Superior temporal gyrus (tissue), 1 donor: Measurements from ENCODE around the gene STYXL1.
"Not testable (repeated sequence)": the region's sequence is repeated elsewhere in the genome, so short reads cannot be mapped to it uniquely, and the experiment has no call there.

Source experiments
- DNase-seq: peaks from one replicate; pipeline ENCODE4 v3.0.0-alpha.2; 2016; ENCODE audit errors: extremely low spot score

Gene STYXL1

DNA sequence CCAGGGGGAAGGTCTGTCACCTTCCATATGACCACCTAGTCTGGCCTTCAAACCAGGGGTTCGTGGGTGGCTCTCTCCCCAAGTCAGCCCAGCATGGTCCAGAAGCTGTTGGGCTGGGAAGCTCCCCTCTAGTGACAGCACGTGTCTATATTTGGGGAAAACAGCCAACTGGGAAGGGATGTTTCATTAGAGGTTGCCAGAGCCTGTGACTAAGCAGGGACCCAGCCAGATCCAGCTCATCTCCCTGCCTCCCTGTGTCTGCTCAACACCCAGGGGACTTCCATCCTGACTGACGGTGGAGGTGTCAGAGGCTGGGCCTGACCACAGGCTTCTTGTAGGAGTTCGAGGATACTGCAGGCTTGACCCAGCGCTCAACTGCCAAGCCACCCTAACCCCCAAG lies 10.5 kb downstream of the STYXL1 start:
- DNase-seq, result no peak

DNA sequence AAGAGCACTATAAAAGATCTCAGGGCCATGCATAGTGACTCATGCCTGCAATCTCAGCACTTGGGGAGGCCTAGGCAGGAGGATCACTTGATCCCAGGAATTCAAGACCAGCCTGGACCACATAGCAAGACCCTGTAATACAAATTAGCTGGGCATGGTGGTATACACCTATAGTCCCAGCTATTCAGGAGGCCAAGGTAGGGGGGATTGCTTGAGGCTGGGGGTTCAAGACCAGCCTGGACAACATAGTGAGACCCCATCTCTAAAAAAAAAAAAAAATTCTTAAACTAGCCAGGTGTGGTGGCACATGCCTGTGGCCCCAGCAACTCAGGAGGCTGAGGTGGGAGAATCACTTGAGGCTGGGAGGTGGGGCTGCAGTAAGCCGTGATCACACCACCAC lies 15.8 kb downstream of the STYXL1 start:
- DNase-seq, result no peak

DNA sequence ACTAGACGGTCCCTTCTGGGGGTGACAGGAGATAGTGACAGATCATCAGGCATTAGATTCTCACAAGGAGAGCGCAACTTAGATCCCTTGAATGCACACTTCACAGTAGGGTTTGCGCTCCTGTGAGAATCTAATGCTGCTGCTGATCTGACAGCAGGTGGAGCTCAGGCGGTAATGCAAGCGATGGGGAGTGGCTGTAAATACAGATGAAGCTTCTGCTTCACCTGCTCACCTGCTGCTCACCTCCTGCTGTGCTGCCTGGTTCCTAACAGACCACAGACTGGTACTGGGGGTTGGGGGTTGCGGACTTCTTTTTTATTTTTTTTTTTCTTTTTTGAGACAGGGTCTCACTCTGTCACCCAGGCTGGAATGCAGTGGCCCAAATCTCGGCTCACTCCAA lies 18.1 kb downstream of the STYXL1 start:
- not testable (repeated sequence) for DNase-seq

DNA sequence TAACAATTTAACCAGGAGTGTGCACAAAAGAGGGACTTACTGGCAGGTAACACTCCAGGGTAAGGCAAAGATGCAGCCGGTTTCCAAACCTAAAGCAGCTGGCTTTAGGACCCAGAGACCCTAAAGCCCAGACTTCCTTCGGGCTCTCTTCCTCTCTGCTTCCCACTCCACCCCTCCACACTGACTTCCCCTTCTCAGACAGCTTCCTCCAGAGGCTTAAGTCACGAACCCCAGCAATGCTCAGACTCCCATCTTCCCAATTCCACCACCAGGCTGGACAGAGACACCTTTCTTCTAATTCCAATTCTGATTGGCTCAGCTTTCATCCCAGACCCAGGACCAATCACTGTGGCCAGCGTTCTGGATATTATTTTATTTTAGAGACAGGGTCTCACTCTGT lies 24.8 kb downstream of the STYXL1 start:
- DNase-seq, result no peak

DNA sequence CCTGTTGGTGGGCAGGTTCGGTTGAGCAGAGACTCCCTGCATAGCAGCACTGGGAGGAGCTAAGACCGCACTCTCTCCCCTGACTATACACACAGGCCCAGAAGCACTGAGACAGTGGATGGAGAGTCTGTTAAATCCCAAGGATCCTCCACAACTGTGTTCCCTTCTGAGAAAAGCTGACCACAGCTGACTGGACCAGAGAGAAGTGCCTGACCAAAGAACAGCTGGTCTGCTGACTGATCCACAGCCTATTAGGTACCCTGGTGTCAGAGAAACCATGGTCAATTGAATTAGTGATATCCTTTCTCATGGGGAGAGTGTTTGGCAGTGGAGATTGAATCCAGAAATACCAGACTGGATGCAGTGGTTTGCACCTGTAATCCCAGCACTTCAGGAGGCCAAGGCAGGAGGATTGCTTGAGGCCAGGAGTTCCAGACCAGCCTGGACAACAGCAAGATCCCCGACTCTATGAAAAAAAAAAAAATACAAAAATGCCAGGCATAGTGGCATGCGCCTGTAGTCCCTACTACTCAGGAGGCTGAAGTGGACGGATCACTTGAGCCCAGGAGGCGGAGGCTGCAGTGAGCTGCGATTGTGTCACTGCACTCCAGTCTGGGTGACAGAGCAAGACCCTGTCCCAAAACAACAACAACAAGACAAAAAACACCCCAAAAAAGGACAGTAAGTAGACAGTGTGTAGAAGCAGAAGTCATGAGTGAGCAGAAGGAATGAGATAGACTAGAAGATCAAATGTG lies 25.6 kb downstream of the STYXL1 start:
- no peak for DNase-seq

DNA sequence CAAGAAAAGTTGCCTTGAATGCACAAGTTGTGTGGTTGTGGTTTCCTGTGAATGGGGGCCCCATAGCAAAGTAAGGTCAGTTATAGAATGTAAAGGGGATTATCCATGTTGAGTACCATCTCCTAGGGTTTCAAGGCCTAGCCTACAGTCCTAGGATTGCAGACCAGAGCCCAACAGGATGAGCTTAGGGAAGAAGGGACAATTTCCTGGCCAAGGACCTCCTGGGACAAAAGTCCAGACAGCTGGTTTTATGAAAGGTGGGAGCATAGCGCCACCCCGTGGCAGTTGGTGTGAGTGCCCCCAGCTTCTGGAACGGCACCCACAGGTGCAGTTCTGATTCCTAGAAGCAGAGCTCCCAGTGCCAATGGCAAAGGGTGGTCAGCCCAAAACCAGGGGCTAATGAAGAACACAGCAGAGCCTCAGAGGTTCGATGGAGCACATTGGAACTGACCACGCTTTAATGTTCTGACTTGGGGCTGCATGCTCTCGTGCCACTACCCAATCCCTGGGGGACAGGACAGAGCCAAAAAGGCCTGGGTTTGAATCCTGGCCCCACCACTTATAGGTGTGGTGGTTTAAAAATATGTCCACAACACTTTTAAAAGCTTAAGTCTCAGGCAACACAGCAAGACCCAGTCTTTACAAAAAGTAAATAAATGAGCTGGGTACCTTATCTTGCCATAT lies 27.6 kb downstream of the STYXL1 start:
- DNase-seq, result peak; percentile 88

DNA sequence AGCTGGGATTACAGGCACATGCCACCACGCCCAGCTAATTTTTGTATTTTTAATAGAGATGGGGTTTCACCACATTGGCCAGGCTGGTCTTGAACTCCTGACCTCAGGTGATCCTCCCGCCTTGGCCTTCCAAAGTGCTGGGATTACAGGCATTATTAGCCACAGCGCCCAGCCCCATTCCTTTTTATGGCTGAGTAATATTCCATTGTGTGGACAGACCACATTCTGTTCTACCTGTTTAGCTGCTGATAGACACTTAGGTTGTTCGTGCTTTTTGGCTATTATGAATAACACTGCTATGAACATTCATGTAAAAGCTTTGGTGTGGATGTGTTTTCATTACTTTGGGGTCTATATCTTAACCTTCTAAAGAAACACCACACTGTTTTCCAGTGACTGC lies 29.3 kb downstream of the STYXL1 start:
- not testable (repeated sequence) for DNase-seq

DNA sequence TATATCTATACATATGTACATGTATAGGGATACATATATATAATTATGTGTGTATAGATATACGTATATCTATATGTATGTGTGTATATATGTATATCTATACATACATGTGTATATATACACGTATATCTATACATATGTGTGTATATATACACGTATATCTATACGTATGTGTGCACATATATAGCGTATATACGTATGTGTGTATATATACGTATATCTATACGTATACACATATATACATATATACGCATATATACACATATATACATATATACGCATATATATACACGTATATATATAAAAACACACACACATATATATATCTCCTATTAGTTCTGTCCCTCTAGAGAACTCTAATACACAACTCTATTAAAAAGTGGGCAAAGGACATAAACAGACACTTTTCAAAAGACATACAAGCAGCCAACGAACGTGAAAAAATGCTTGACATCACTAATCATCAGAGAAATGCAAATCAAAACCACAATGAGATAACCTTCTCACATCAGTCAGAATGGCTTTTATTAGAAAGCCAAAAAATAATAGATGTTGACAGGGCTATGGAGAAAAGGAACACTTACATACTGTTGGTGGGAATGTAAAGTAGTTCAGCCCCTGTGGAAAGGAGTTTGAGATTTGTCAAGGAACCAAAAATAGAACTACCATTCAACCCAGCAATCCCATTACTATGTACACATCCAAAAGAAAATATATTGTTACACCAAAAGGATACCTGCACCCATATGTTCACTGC lies 31.4 kb downstream of the STYXL1 start:
- DNase-seq, result no peak

DNA sequence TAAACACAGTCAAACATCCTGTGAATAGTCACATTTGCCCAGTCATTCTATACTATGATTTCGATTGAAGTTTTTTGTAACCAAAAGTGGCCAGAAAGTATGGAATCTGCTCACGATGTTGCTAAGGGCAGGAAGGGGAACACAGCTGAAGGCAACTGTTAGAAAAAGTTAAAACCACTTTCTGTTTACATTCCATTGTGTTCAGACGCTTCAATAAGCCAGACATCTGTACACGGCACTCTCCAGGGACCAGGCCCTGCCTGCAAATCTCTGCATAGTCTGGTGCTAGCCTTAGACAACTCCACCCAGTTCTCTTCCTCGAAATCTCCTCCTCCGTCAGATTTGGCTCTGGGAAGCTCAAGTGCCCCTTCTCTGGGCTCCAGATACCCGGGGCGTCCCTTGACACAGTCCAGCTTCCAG lies 36.3 kb downstream of the STYXL1 start:
- no peak for DNase-seq

DNA sequence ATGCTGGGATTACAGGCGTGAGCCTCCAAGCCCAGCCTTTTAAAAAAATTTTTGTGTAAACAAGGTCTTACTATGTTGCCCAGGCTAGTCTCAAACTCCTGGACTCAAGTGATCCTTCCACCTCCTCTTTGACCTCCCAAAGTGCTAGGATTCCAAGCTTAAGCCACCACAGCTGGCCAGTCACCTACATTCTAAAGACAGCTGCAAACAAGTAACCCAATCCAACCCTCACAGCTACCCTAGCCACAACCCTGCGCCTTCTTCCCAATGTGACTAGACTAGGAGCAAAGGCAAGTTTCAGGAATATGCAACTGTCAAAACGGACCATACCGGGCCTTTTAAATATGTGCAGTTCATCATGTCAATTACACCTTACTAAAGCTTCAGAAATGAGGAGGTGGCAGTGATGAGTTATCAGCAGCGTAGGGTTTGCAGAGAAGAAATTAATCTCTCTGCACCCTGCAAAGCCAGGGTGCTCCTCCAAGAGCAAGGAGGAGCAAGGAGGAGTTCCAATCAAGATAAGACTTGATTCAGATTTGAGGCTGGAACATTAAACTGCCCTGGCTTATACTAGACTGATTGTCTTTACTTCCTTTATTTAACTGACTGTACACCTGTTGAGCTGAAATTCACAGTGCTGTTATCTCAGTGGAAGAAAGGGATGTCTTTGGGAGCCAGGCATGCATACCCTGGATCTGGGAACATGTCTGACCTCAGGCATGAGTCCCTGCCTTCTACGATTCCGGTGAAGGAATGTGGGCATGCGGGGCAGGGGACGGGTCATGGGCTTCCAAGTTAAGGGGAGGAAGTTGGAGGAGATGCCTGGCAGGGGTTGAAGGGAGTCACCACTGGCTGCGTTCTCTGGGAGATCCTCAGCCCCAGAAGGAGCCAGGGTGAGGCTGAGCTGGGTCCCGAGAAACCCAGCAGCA lies 37.9 kb downstream of the STYXL1 start:
- no peak for DNase-seq

DNA sequence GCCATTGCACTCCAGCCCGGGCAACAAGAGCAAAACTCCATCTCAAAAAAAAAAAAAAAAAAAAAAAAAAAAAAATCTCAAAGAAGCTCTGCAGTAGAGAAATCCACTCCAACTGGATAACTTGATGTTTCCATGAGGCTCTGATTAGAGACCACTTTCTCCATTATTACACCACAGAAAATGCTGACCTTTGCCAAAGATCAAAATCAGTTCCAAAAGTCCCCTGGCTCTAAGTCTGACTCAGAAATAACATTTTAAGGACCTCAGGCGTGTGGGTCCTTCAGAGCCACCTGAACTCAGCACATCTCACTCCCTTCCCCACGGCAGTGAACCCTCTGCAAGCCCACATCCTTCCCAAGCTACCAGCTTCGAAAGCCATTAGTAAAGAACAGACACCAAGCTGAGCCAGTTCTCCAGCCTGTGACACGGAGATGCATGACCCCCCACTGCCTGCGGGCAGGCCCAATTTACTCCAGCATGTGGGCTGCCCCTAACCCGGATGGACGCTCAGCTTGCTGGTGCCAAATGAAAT lies 39.6 kb downstream of the STYXL1 start:
- no peak for DNase-seq

DNA sequence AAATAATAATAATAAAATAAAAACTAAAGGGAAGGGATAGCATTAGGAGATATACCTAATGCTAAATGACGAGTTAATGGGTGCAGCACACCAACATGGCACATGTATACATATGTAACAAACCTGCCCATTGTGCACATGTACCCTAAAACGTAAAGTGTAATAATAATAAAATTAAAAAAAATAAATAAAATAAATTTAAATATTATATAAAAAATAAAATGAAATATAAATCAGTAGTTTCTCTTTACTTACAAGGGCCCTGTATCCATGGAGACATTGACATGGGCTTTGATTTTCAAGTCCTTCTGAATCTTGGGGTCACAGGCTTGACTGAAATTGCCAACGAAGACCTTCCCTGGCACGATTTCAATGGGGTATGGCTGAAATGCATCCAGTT lies 42.8 kb downstream of the STYXL1 start:
- DNase-seq, result not testable (repeated sequence)

DNA sequence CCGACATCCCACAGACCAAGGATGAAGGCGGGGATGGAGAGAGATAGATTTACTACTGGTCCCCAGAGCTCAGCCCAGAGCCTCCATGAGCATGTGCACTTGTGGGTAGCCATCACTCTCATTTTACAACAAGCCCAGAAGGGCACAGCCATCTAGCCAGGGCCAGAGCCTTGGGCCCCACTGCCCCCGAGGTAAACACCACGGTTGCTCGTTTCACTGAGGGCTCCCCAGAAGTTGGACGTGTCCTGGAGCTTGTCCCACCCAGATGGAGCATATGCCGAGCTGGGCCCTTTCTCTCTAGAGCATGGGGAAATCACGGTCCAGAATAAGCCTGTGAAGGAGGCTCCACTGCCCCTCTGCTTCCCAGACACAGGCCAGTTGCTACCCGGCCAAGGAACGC lies 44.4 kb downstream of the STYXL1 start:
- no peak for DNase-seq

DNA sequence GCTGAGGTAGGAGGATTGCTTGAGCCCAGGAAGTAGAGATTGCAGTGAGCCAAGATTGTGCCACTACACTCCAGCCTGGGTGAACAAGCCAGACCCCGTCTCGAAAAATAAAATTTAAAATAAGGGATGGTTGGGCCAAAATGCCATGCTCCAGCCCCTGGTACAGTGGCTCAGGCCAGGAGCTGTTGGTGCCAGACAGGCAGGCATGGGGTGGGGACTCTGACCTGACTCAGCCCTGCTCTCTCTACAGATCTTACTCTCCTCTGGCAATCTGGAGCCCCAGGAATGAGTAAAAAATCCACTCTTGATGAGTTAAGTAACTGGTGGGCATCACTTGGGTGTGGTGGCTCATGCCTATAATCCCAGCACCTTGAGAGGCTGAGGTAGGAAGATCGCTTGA lies 45.0 kb downstream of the STYXL1 start:
- no peak for DNase-seq

DNA sequence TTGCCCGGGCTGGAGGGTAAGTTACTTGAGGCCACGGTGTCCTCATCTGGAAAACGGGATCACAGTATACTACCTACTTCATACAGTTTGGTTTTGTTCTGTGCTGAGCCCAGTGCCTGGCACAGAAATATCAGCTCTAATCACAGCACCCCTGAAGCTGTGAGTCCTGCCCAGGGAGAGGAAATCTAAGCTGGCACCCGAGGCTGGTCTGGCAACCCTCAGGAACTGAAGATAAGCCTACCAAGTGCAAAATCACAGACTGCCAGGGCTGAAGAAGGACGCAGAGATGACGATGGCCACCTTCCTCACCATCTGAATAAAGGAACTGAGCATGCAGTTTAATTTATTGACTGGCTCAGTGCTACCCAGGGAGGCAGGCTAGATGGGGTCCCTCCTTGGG lies 45.7 kb downstream of the STYXL1 start:
- DNase-seq, result no peak

DNA sequence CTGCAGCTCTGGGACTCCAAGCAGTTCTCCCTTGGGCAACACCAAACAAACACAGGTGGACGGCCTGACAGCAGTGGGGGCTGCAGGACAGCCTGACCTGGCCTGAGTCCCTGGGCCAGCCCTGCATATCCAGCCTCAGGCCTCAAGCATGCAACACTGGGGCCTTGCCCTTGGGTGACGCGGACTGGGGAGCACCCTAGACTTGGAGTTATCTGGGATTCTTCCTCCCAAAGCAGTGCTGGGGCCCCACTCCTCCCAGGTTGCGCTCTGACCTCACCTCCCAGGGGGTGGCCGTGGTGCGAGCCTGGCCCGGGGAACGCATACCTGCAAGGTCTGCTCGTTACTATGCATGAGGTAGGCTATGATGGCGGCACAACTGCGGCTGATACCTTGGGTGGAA lies 47.2 kb downstream of the STYXL1 start:
- DNase-seq, result no peak

DNA sequence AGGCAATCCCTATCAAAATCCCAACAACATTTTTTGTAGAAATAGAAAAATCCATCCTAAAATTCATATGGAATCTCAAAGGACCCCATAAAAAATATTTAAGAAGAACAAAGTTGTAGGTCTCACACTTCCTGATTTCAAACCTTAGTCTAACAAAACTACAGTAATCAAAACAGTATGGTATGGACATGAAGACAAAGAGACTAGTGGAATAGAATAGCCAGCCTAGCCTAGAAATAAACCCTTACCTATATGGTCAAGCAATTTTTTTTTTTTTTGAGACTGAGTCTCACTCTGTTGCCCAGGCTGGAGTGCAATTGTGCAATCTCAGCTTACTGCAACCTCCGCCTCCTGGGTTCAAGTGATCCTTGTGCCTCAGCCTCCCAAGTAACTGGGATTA lies 49.8 kb downstream of the STYXL1 start:
- DNase-seq, result no peak

DNA sequence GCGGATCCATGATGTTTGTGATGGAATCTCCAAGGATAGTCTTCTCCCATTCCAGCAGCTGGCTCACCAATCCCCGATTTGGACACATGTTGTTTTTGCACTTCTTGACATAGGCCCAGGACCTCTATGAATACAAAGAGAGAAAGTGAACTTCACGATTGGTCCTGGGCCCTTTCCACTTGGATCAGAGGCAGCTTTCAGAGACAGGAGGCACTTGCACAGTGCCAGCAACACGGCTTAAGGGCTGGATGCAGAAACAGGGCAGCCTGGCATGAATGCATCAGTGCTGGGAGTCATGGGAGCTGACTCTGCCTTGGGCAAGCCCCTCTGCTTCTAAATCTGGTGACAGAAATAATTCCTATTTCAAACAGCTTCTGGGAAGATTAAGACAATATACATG lies 51.3 kb downstream of the STYXL1 start:
- DNase-seq, result no peak

DNA sequence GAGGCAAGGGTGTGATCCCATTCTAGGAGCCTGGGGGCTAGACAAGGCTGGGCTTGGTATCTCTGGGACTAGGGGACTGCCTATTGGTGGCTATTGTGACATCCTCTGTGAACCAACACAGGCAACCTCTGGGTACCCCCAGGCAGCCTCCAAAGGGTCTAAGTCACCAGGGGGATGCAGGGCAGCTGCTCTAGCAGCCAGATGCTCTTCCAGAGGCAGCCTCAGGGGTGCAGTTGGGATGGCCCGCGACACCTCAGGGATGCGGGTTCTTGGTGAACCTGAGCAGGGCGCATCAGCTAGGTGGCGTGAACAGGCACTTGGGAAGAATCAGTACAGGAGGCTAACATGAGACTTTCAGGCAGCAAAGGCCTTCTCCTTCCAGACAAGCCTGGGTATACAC lies 51.8 kb downstream of the STYXL1 start:
- no peak for DNase-seq

DNA sequence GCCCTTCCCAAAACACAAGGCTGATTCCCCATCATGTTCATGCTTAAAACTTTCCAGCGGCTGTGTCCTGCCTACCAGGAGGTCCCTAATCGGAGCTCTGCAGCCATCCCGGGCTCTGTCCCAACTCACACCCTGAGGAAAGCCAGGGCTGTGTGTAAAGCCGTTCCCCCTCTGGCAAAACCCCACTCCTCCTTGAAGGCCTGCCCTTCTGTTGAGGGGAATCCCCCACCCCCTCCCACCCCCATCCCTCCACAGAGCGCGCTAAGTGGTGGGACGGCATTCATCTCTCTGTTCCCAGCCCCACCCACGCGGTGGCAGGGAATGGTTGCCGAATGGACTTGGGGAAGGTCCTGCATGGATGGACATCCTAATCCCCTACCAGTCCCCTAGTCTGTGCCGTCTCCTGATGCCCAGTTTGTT lies 52.7 kb downstream of the STYXL1 start:
- no peak for DNase-seq

DNA sequence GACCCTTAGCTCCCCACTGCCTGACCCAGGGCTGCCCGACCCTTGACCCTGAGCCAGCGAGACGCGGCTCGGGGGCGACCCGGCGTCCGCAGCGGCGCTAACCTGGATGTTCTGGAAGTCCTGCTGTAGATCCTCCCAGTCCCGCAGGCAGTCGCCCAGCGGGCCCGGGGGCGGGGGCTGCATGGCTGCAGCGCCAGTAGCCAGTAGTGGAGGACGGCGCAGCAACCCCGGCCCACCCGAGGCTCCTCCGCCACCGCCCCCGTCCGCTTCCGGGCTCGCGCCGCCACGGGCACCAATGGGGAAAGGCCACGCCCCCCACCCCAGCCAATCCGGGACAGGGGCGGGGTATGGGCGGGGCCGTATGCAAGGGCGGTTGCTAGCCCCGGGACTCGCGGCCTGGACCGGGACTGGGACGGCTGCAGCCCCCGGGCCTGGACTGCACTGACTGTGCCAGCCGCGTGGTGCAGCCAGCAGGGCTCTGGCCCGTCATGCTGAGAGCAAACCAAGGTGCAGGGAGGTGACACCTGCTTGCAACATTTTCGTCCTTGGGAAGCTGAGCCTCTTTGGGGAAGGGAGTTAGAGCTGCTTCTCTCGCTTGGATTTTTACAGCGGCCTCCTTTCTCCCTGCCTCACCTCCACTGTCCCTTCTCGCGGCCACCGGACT lies 53.3 kb downstream of the STYXL1 start, which contains the start of gene TMEM120A:
TMEM120A (minus strand) TSS at position 208 of the 664 bp plus-strand sequence; CDS start at position 183, 25 bp downstream.
- DNase-seq, result peak; percentile 93
